HEK293 (cell line): ENCODE measurements around the gene TPM2.

Source experiments
- CTCF ChIA-PET: fragments of 350-600 bp; formaldehyde crosslinking; extraction: SDS; loops from one replicate; lab custom pipeline; 2021; ENCODE audit warnings: antibody characterized with exemption; lab: Yijun Ruan, JAX
- POLR2A ChIA-PET: fragments of 300-600 bp; formaldehyde crosslinking; extraction: SDS; loops from one replicate; lab custom pipeline; 2020; ENCODE audit warnings: antibody characterized with exemption, inconsistent platforms; lab: Yijun Ruan, JAX
- H3K27ac ChIP-seq: fragments of 200-500 bp; sonication (Bioruptor generic); 2 replicates; pipeline ENCODE4 v1.5.1; 2014; ENCODE audit warnings: low read depth, low read length, control low read depth, inconsistent platforms; ENCODE audit errors: extremely low read depth
- H3K36me3 ChIP-seq, 2 experiments: fragments of 200-500 bp in 1 of 2; sonication (Bioruptor generic) in 1 of 2; 1 replicate in 1 of 2; 2 replicates in 1 of 2; pipeline ENCODE4 v1.5.1; 2014 to 2017; ENCODE audit warnings: inconsistent platforms in 2 of 2, low read length in 2 of 2; ENCODE audit not compliant: control insufficient read depth in 2 of 2, insufficient read depth in 1 of 2
- H3K4me1 ChIP-seq: fragments of 200-500 bp; sonication (Bioruptor generic); 2 replicates; pipeline ENCODE4 v1.5.1; 2014; ENCODE audit warnings: mild to moderate bottlenecking, low read length, inconsistent platforms; ENCODE audit not compliant: control insufficient read depth, insufficient read depth
- H3K4me3 ChIP-seq: 2 replicates; pipeline ENCODE4 v1.5.1; 2011; ENCODE audit warnings: low read depth, mild to moderate bottlenecking, control low read depth, low read length, moderate library complexity
- H3K9me3 ChIP-seq: fragments of 200-500 bp; sonication (Bioruptor generic); 2 replicates; pipeline ENCODE4 v1.5.1; 2014; ENCODE audit warnings: low read depth, low read length, inconsistent platforms; ENCODE audit not compliant: control insufficient read depth, insufficient read depth
- GLIS1 ChIP-seq: fragments of 450-650 bp; formaldehyde crosslinking; IDR thresholded peaks from 2 replicates; pipeline ENCODE4 v1.5.1; 2016; ENCODE audit warnings: missing biosample characterization, missing genetic modification characterization
- KLF16 ChIP-seq: fragments of 450-650 bp; formaldehyde crosslinking; IDR thresholded peaks from 2 replicates; pipeline ENCODE4 v1.5.1; 2017; ENCODE audit warnings: missing biosample characterization, missing genetic modification characterization
- KLF8 ChIP-seq: fragments of 450-650 bp; formaldehyde crosslinking; IDR thresholded peaks from 2 replicates; pipeline ENCODE4 v1.5.1; 2016; ENCODE audit warnings: missing biosample characterization, missing genetic modification characterization
- OSR2 ChIP-seq: fragments of 450-650 bp; formaldehyde crosslinking; IDR thresholded peaks from 2 replicates; pipeline ENCODE4 v1.5.1; 2016; ENCODE audit warnings: missing biosample characterization, missing genetic modification characterization
- SCRT2 ChIP-seq: fragments of 450-650 bp; formaldehyde crosslinking; IDR thresholded peaks from 2 replicates; pipeline ENCODE4 v1.5.1; 2016; ENCODE audit warnings: missing biosample characterization, missing genetic modification characterization
- ZNF10 ChIP-seq: fragments of 450-650 bp; formaldehyde crosslinking; IDR thresholded peaks from 2 replicates; pipeline ENCODE4 v1.5.1; 2017; ENCODE audit warnings: missing biosample characterization, missing genetic modification characterization
- ZNF155 ChIP-seq: fragments of 450-650 bp; formaldehyde crosslinking; IDR thresholded peaks from 2 replicates; pipeline ENCODE4 v1.5.1; 2016; ENCODE audit warnings: missing biosample characterization, missing genetic modification characterization
- ZNF174 ChIP-seq: fragments of 450-650 bp; formaldehyde crosslinking; IDR thresholded peaks from 2 replicates; pipeline ENCODE4 v1.5.0; 2017; ENCODE audit warnings: missing biosample characterization, mild to moderate bottlenecking, missing genetic modification characterization
- ZNF175 ChIP-seq: fragments of 450-650 bp; formaldehyde crosslinking; IDR thresholded peaks from 2 replicates; pipeline ENCODE4 v1.5.1; 2016; ENCODE audit warnings: missing biosample characterization, missing genetic modification characterization
- ZNF23 ChIP-seq: fragments of 450-650 bp; formaldehyde crosslinking; IDR thresholded peaks from 2 replicates; pipeline ENCODE4 v1.5.1; 2016; ENCODE audit warnings: missing biosample characterization, missing genetic modification characterization, borderline replicate concordance
- ZNF404 ChIP-seq: fragments of 450-650 bp; formaldehyde crosslinking; IDR thresholded peaks from 2 replicates; pipeline ENCODE4 v1.5.1; 2017; ENCODE audit warnings: missing biosample characterization, missing genetic modification characterization
- ZNF510 ChIP-seq: fragments of 450-650 bp; formaldehyde crosslinking; IDR thresholded peaks from 2 replicates; pipeline ENCODE4 v1.5.1; 2018; ENCODE audit warnings: mild to moderate bottlenecking, missing genetic modification characterization, missing biosample characterization; ENCODE audit not compliant: insufficient replicate concordance
- ZNF530 ChIP-seq: fragments of 450-650 bp; formaldehyde crosslinking; IDR thresholded peaks from 2 replicates; pipeline ENCODE4 v1.5.1; 2016; ENCODE audit warnings: low read depth, missing biosample characterization, missing genetic modification characterization
- ZNF571 ChIP-seq: fragments of 450-650 bp; formaldehyde crosslinking; IDR thresholded peaks from 2 replicates; pipeline ENCODE4 v1.5.0; 2017; ENCODE audit warnings: missing biosample characterization, missing genetic modification characterization
- ZNF747 ChIP-seq: fragments of 450-650 bp; formaldehyde crosslinking; IDR thresholded peaks from 2 replicates; pipeline ENCODE4 v1.5.1; 2016; ENCODE audit warnings: missing biosample characterization, missing genetic modification characterization
- ZNF843 ChIP-seq: fragments of 450-650 bp; formaldehyde crosslinking; IDR thresholded peaks from 2 replicates; pipeline ENCODE4 v1.5.1; 2016; ENCODE audit warnings: missing biosample characterization, missing genetic modification characterization
- TF ChIP-seq, protein P1 (sequence below): fragments of 450-650 bp; formaldehyde crosslinking; IDR thresholded peaks from 2 replicates; pipeline ENCODE4 v1.5.1; 2016; ENCODE audit warnings: missing biosample characterization, missing genetic modification characterization
- TF ChIP-seq, protein P2 (sequence below): fragments of 450-650 bp; formaldehyde crosslinking; IDR thresholded peaks from 2 replicates; pipeline ENCODE4 v1.5.1; 2016; ENCODE audit warnings: missing biosample characterization, missing genetic modification characterization, low read depth
- TF ChIP-seq, protein P3 (sequence below): fragments of 450-650 bp; formaldehyde crosslinking; IDR thresholded peaks from 2 replicates; pipeline ENCODE4 v1.5.1; 2016; ENCODE audit warnings: missing biosample characterization, missing genetic modification characterization
- TF ChIP-seq, protein P4 (sequence below): fragments of 450-650 bp; formaldehyde crosslinking; IDR thresholded peaks from 2 replicates; pipeline ENCODE4 v1.5.1; 2016; ENCODE audit warnings: missing biosample characterization, missing genetic modification characterization

The TPM2 gene

DNA sequence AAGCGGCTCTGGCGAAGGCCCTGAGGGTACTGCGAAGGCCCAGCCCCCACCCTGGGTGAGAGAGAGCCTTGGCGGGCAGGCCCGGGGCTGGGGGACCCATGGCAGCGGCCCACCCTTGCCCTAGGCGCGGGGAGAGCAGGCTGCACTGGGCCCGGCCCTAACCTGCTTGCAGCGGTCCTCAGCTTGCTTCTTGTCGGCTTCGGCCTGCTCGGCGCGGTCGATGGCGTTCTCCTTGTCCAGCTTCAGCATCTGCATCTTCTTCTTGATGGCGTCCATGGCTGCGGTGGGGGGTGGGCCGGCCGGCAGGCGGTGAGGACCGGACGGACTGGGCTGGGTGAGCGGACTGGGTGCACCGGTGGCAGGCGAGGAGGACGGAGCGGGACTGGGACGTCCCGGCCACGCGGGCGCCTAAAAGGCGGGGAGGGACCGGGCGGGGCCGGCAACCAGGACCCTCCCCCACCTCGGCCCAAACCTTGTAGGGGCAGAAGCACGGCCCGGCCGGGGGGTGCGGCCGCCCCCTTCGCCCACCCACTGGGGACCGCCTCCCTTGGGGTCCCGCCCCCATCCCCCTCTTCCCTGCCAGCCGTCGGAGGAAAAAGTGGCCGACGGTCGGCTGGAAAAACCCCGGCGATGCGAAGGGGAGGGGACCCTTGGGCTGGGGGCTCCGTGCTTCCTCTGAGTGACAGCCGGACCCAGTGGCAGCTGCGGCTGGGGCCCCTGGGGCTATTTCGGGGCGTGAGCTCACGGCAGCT is at the start of gene TPM2:
TSS of gene TPM2 (minus strand) at position 384 of the 752 bp plus-strand sequence. CDS start at position 276, 108 bp downstream.
- TF ChIP-seq KLF16 (tag by site-specific recombination) = no peak
- TF ChIP-seq, protein P1, sequence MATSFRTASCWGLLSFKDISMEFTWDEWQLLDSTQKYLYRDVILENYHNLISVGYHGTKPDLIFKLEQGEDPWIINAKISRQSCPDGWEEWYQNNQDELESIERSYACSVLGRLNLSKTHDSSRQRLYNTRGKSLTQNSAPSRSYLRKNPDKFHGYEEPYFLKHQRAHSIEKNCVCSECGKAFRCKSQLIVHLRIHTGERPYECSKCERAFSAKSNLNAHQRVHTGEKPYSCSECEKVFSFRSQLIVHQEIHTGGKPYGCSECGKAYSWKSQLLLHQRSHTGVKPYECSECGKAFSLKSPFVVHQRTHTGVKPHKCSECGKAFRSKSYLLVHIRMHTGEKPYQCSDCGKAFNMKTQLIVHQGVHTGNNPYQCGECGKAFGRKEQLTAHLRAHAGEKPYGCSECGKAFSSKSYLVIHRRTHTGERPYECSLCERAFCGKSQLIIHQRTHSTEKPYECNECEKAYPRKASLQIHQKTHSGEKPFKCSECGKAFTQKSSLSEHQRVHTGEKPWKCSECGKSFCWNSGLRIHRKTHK = no peak
- no peak for TF ChIP-seq ZNF571
- TF ChIP-seq ZNF843 (tag by site-specific recombination) = no peak
- TF ChIP-seq GLIS1 (tag by site-specific recombination) = no peak
- TF ChIP-seq KLF8 (tag by site-specific recombination) = peak; percentile 35; the same call in 1 of the 2 replicates
- TF ChIP-seq ZNF23 = no peak
- peak within 1 kb of the TSS; percentile 56; the same call in 1 of the 2 replicates for H3K27ac ChIP-seq

DNA sequence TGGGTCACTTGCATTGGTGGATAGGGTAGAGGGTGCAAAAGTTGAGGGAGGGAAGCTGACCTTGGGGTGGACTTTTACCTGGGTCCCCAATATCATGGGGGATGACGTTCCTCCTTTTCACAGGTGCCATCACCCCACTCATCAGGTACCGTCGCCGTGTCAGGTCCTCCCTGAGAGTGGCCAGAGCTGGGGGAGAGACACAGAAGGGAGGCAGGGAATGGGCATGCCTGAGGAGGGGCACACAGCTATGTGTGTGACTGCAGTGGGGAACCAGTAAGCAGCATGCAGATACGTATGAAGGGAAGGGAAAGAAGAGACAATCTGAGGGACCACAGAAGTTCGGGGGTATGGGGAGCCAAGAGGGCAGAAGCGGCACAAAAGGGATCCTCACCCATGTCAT is 49.2 kb upstream of the TPM2 start:
- Histone ChIP-seq H3K27ac (no peak overlapping the region), H3K36me3 (peaks cover 22 to 100% of the 10 kb centered on the region in 2 experiments; a peak in 2 of 3 replicates)
- CTCF ChIA-PET = interaction anchor here (0.8 to 2.2 kb wide), 4 partner anchors 10 to 92 kb away, joined by 3 to 11 read pairs (median 6); no protein-coding TSS in a partner anchor

More for the DNA sequence above, at the start of gene TPM2:
- Histone ChIP-seq H3K9me3 (no peaks in the 10 kb centered on the region), H3K4me3 (peak within 1 kb of the TSS; percentile 58), H3K4me1 (peaks cover 3% of the 10 kb centered on the region; the same call in 1 of the 2 replicates), H3K36me3 (peaks cover 0 to 10% of the 10 kb centered on the region in 2 experiments; a peak in 1 of 3 replicates)
- ChIA-PET POLR2A (interaction anchor here (0.5 to 2.9 kb wide), 8 partner anchors 25 to 73 kb away, joined by 3 to 23 read pairs (median 9); partner anchors contain the start of genes ARHGEF39, CCDC107, CREB3 and RMRP), CTCF (interaction anchor here (0.7 to 9.0 kb wide), 3 partner anchors 29 to 42 kb away, joined by 3 to 157 read pairs (median 13); partner anchors contain the start of genes ARHGEF39, CCDC107 and RMRP)

DNA sequence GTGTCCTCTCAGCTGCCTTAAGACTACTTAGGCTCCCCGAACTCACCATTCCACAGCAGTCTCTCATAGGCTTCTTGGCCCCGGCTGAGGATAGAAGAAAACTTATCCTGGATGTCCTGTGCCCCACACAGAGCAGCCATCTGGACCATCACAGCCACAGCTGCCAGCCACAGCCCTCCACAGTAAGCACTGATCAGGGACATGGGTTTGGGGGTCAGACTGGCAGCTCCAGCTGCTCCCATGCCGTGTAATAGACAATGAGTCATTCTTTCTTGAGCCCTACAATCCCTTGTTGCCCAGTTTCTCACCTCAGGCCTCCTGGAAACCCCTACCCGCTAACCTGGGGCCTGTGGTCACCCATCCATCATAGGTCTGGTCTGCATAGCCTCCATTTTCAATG is 48.5 kb upstream of the TPM2 start:
- Histone ChIP-seq H3K27ac (no peak overlapping the region), H3K4me3 (no peak overlapping the region), H3K4me1 (peaks cover 8% of the 10 kb centered on the region), H3K36me3 (peaks cover 22 to 97% of the 10 kb centered on the region in 2 experiments; a peak in 2 of 3 replicates), H3K9me3 (no peaks in the 10 kb centered on the region)
- CTCF ChIA-PET = interaction anchor here (0.9 to 4.6 kb wide), 6 partner anchors 9 to 92 kb away, joined by 3 to 22 read pairs (median 5); no protein-coding TSS in a partner anchor
- POLR2A ChIA-PET = interaction anchor here (0.5 to 5.3 kb wide), 4 partner anchors 9 to 128 kb away, joined by 4 to 57 read pairs (median 4); partner anchors contain the start of genes GBA2 and RGP1
- no peak for TF ChIP-seq ZNF747
- no peak for TF ChIP-seq SCRT2 (tag by site-specific recombination)
- no peak for TF ChIP-seq ZNF404 (tag by site-specific recombination)
- TF ChIP-seq, protein P2, sequence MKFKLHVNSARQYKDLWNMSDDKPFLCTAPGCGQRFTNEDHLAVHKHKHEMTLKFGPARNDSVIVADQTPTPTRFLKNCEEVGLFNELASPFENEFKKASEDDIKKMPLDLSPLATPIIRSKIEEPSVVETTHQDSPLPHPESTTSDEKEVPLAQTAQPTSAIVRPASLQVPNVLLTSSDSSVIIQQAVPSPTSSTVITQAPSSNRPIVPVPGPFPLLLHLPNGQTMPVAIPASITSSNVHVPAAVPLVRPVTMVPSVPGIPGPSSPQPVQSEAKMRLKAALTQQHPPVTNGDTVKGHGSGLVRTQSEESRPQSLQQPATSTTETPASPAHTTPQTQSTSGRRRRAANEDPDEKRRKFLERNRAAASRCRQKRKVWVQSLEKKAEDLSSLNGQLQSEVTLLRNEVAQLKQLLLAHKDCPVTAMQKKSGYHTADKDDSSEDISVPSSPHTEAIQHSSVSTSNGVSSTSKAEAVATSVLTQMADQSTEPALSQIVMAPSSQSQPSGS = no peak
- no peak for TF ChIP-seq ZNF155 (tag by site-specific recombination)
- TF ChIP-seq ZNF174 (tag by site-specific recombination) = no peak
- TF ChIP-seq, protein P3, sequence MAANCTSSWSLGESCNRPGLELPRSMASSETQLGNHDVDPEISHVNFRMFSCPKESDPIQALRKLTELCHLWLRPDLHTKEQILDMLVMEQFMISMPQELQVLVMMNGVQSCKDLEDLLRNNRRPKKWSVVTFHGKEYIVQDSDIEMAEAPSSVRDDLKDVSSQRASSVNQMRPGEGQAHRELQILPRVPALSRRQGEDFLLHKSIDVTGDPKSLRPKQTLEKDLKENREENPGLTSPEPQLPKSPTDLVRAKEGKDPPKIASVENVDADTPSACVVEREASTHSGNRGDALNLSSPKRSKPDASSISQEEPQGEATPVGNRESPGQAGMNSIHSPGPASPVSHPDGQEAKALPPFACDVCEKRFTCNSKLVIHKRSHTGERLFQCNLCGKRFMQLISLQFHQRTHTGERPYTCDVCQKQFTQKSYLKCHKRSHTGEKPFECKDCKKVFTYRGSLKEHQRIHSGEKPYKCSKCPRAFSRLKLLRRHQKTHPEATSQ (tag by site-specific recombination) = no peak
- TF ChIP-seq ZNF510 (tag by site-specific recombination) = no peak

More for the DNA sequence above, 49.2 kb upstream of the TPM2 start:
- TF ChIP-seq ZNF10 (peak; percentile 73), ZNF175 (tag by site-specific recombination) (no peak), OSR2 (tag by site-specific recombination) (no peak), ZNF530 (tag by site-specific recombination) (no peak)
- TF ChIP-seq, protein P4, sequence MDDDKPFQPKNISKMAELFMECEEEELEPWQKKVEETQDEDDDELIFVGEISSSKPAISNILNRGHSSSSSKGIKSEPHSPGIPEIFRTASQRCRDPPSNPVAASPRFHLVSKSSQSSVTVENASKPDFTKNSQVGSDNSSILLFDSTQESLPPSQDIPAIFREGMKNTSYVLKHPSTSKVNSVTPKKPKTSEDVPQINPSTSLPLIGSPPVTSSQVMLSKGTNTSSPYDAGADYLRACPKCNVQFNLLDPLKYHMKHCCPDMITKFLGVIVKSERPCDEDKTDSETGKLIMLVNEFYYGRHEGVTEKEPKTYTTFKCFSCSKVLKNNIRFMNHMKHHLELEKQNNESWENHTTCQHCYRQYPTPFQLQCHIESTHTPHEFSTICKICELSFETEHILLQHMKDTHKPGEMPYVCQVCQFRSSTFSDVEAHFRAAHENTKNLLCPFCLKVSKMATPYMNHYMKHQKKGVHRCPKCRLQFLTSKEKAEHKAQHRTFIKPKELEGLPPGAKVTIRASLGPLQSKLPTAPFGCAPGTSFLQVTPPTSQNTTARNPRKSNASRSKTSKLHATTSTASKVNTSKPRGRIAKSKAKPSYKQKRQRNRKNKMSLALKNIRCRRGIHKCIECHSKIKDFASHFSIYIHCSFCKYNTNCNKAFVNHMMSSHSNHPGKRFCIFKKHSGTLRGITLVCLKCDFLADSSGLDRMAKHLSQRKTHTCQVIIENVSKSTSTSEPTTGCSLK (tag by site-specific recombination) = no peak
- Histone ChIP-seq H3K4me3 (no peak overlapping the region), H3K9me3 (no peaks in the 10 kb centered on the region), H3K4me1 (peaks cover under 1% of the 10 kb centered on the region; the same call in 1 of the 2 replicates)
- POLR2A ChIA-PET = interaction anchor here (0.5 to 5.3 kb wide), 5 partner anchors 8 to 1249 kb away, joined by 3 to 57 read pairs (median 4); partner anchors contain the start of genes GBA2 and RGP1
